Type B pancreatic cell (in vitro differentiated cells): ENCODE measurements around the gene MAST4. TPM values are rescaled to one million over a fixed set of nuclear protein-coding genes. Genes with fewer than 3 reads are reported as not detected.

Source experiments
- DNase-seq: peaks from one replicate; pipeline ENCODE4 v3.0.0; 2021; ENCODE audit warnings: mixed read lengths; ENCODE audit not compliant: unreplicated experiment; ENCODE audit errors: extremely low spot score
- H3K27ac Mint-ChIP-seq: 2 replicates; pipeline ENCODE4 v1.8.0; 2021; ENCODE audit warnings: mild to moderate bottlenecking, mixed read lengths
- H3K27me3 Mint-ChIP-seq: 2 replicates; pipeline ENCODE4 v1.8.0; 2021; ENCODE audit warnings: mixed read lengths
- H3K36me3 Mint-ChIP-seq: 2 replicates; pipeline ENCODE4 v1.8.0; 2021; ENCODE audit warnings: mixed read lengths
- H3K4me1 Mint-ChIP-seq: one replicate; pipeline ENCODE4 v1.8.0; 2021; ENCODE audit warnings: mixed read lengths; ENCODE audit not compliant: unreplicated experiment
- H3K4me3 Mint-ChIP-seq: 2 replicates; pipeline ENCODE4 v1.8.0; 2021; ENCODE audit warnings: mild to moderate bottlenecking, mixed read lengths
- H3K9me3 Mint-ChIP-seq: 2 replicates; pipeline ENCODE4 v1.8.0; 2021; ENCODE audit warnings: mixed read lengths
- total RNA-seq: library from RNA; stranded (reverse); gene quantifications from 2 replicates; pipeline ENCODE4 v1.2.1, GENCODE V29; 2021; ENCODE audit warnings: low replicate concordance
- TF ChIP-seq, protein P1 (sequence below): fragments of 200-600 bp; sonication (generic); conservative IDR thresholded peaks from 2 replicates; pipeline ENCODE4 v1.5.0; 2021; ENCODE audit warnings: antibody characterized with exemption, mild to moderate bottlenecking

The MAST4 gene
- total RNA-seq, 1 donor from 2014 or later: 23.0 TPM

DNA sequence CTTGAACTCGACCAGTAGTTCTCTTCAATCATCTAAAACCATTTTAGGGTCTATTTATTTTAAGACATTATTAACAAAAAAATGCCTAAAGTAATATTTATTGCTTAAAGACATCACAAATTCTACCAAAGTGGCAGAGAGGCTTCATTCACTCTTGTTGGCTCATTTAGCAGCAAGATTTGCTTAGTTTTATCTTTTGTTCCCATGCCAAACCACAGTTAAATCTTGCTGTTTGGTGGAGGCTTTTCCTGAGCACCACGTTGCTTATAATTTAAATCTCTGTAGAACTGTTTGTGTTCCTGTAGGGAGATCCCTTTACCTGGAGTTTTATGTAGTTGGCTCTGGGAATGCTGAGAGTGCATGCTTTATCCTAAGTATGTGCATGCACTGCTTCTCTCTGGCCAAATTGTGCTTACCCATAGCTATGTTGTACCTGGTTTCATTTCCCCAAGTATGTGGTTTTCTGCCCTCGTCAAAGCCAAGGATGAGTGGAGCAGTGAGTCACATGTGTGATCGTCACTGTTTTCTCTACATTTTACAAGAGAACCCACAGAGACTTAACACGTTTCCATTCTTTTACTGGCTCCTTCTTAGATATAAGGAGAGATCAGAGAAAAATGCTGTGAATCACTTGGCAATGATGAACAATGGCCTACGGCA lies 42.1 kb upstream of the MAST4 start:
- Mint-ChIP-seq H3K4me3 (no peak overlapping the region), H3K4me1 (no peaks in the 10 kb centered on the region), H3K27me3 (peaks cover 7% of the 10 kb centered on the region), H3K36me3 (no peaks in the 10 kb centered on the region), H3K9me3 (peaks cover 2% of the 10 kb centered on the region), H3K27ac (no peak overlapping the region)
- no peak for DNase-seq
- TF ChIP-seq, protein P1, sequence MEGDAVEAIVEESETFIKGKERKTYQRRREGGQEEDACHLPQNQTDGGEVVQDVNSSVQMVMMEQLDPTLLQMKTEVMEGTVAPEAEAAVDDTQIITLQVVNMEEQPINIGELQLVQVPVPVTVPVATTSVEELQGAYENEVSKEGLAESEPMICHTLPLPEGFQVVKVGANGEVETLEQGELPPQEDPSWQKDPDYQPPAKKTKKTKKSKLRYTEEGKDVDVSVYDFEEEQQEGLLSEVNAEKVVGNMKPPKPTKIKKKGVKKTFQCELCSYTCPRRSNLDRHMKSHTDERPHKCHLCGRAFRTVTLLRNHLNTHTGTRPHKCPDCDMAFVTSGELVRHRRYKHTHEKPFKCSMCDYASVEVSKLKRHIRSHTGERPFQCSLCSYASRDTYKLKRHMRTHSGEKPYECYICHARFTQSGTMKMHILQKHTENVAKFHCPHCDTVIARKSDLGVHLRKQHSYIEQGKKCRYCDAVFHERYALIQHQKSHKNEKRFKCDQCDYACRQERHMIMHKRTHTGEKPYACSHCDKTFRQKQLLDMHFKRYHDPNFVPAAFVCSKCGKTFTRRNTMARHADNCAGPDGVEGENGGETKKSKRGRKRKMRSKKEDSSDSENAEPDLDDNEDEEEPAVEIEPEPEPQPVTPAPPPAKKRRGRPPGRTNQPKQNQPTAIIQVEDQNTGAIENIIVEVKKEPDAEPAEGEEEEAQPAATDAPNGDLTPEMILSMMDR: no peak

DNA sequence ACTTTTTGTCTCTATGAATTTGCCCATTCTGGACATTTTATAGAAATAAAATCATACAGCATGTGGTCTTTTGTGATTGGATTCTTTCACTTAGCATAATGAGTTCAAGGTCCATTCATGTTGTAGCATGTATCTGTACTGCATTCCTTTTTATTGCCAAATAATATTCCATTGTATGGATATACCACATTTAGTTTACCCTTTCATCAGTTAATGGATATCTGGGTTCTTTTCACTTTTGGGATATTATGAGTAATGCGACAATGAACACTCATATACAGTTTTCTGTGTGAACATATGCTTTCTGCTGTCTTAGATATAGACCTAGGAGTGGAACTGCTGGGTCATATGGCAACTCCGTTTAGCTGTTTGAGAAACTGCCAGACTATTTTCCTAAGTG lies 41.3 kb upstream of the MAST4 start:
- no peak overlapping the region for H3K27ac Mint-ChIP-seq
- TF ChIP-seq, protein P1: no peak
- H3K36me3 Mint-ChIP-seq: no peaks in the 10 kb centered on the region
- H3K4me3 Mint-ChIP-seq: no peak overlapping the region
- no peak for DNase-seq
- H3K9me3 Mint-ChIP-seq: no peaks in the 10 kb centered on the region
- peaks cover 7% of the 10 kb centered on the region for H3K27me3 Mint-ChIP-seq
- no peaks in the 10 kb centered on the region for H3K4me1 Mint-ChIP-seq

DNA sequence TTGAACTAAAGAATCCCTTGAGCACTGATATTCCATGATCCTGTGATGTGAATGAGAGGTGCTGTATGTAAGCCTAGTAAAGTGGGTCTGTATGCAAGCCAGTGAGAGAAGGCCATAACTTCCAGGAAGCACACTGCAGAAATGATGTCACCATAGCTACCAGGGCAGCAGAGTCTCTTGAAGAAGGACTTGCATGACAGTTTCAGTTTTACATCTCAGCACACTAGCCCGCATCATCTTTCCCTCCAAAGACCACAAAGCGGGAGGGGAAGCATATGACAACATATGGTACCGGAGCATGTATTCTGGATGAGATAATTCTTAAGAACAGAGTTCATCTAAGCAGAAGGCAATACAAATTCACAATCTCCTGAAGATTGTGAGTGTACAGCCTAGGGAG lies 37.6 kb upstream of the MAST4 start:
- H3K36me3 Mint-ChIP-seq: no peaks in the 10 kb centered on the region
- no peak overlapping the region for H3K4me3 Mint-ChIP-seq
- no peak for DNase-seq
- no peak overlapping the region for H3K27ac Mint-ChIP-seq
- TF ChIP-seq, protein P1: no peak
- H3K9me3 Mint-ChIP-seq: peaks cover 4% of the 10 kb centered on the region
- H3K4me1 Mint-ChIP-seq: peaks cover 4% of the 10 kb centered on the region
- no peaks in the 10 kb centered on the region for H3K27me3 Mint-ChIP-seq

DNA sequence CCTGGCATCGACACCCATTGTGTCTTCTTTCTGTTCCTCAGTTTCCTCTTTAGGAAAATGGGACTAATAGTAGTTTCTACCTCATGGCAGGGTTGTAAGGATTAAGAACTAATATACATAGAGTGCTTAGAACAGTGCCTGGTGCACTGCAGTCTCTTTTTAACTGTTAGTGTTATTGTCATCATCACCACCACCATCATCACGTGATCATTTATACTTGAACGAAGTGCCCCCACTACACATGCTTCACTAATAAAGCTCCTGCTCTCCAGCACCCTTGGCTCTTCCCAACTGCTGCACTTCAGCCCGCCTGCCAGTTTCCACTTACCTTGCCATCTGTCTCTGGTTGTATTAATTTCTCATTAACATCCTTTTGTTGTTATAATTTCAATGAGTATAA lies 35.8 kb upstream of the MAST4 start:
- peaks cover 3% of the 10 kb centered on the region for H3K27me3 Mint-ChIP-seq

DNA sequence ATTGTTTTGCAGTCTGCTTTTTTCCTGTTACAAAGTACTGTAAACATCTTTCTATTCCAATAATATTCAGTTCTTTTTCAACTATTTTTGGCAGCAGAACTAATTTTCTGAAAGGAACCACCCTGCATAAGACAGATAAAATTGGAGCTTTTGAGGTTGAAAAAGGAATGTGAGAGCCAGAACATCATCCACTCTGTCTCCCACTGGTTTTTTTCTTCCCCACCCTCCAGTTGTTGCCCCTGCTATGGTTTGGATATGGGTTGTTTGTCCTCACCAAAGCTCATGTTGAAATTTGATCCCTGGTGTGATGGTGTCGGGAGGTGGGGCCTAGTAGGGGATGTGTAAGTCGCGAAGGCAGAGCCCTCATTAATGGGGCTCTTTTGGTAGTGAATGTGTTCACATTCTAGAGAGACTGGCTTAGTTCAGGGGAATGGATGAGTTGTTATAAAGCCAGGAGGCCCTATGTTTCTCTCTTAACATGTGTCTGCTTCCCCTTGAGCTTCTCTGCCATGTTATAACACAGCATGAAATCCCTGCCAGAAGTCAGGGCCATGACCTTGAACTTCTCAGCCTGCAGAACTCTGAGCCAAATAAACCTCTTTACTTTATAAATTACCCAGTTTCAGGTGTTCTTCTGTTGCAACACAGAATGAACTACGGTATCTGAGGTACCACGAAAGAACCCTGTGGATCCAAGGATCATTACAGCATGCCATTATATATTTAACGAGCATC lies 34.8 kb upstream of the MAST4 start:
- H3K27ac Mint-ChIP-seq: no peak overlapping the region
- peaks cover 4% of the 10 kb centered on the region for H3K9me3 Mint-ChIP-seq

More for the DNA sequence above, 35.8 kb upstream of the MAST4 start:
- H3K4me3 Mint-ChIP-seq: no peak overlapping the region
- TF ChIP-seq, protein P1: no peak
- DNase-seq: no peak
- peaks cover 4% of the 10 kb centered on the region for H3K4me1 Mint-ChIP-seq
- peaks cover 4% of the 10 kb centered on the region for H3K9me3 Mint-ChIP-seq
- H3K36me3 Mint-ChIP-seq: no peaks in the 10 kb centered on the region
- H3K27ac Mint-ChIP-seq: no peak overlapping the region

More for the DNA sequence above, 34.8 kb upstream of the MAST4 start:
- no peak for DNase-seq
- peaks cover 3% of the 10 kb centered on the region for H3K27me3 Mint-ChIP-seq
- peaks cover 4% of the 10 kb centered on the region for H3K4me1 Mint-ChIP-seq
- H3K4me3 Mint-ChIP-seq: no peak overlapping the region
- H3K36me3 Mint-ChIP-seq: no peaks in the 10 kb centered on the region
- TF ChIP-seq, protein P1: no peak
